DND-41 (cell line): ENCODE results near the gene PIK3C2B.

Experiments used
- EZH2 ChIP-seq: IDR thresholded peaks from 3 replicates; pipeline ENCODE4 v1.6.1; 2012; ENCODE audit warnings: borderline replicate concordance, low read depth, mild to moderate bottlenecking, moderate library complexity, low read length, inconsistent platforms; ENCODE audit not compliant: severe bottlenecking
- TF ChIP-seq, protein P1 (sequence below): IDR thresholded peaks from 2 replicates; pipeline ENCODE4 v1.5.1; 2012; ENCODE audit warnings: borderline replicate concordance, low read length, moderate library complexity, mild to moderate bottlenecking; ENCODE audit not compliant: poor library complexity, severe bottlenecking; ENCODE audit errors: extremely low read depth

DNA sequence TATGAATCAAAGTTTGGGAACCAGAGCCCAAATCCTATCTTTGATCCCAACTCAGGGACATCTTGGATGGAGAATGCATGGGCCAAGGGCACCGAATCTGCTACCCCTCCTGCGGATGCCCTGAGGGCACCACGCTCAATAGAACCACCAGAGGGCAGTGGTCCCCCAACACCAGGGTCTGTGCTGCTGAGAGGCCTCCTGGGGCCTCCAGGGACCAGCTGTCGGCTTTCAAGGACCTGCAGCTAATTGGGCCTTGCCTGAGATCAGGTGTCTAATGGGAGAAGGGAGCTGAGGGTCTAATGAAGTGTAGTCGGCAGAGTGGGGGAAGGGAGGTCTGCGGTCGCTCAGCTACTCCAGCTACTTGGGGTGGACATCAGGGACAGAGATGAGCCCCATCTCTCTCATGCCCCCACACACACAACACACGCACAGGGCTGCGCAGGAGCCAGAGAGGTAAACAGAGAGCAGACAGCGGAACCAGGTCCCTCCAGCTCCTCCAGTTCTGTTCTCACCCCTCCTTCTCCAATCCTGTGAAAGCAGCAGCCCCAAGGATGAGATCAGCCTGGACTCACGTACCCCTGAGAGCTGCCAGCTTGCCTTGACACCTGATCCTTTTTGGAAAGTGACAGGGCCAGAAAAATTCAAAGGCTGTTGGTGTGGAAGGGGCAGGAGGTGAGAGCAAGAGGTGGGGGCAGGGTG lies 48.0 kb downstream of the PIK3C2B start:
- TF ChIP-seq, protein P1, sequence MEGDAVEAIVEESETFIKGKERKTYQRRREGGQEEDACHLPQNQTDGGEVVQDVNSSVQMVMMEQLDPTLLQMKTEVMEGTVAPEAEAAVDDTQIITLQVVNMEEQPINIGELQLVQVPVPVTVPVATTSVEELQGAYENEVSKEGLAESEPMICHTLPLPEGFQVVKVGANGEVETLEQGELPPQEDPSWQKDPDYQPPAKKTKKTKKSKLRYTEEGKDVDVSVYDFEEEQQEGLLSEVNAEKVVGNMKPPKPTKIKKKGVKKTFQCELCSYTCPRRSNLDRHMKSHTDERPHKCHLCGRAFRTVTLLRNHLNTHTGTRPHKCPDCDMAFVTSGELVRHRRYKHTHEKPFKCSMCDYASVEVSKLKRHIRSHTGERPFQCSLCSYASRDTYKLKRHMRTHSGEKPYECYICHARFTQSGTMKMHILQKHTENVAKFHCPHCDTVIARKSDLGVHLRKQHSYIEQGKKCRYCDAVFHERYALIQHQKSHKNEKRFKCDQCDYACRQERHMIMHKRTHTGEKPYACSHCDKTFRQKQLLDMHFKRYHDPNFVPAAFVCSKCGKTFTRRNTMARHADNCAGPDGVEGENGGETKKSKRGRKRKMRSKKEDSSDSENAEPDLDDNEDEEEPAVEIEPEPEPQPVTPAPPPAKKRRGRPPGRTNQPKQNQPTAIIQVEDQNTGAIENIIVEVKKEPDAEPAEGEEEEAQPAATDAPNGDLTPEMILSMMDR: peak; percentile 92
- no peak for TF ChIP-seq EZH2
